Hepatocyte (in vitro differentiated cells): ENCODE measurements around the gene P2RX1. TPM values are rescaled to one million over a fixed set of nuclear protein-coding genes. Genes with fewer than 3 reads are reported as not detected.

Source experiments
- DNase-seq: peaks from one replicate; pipeline ENCODE4 v3.0.0-alpha.2; 2016; ENCODE audit warnings: low spot score
- H2AFZ ChIP-seq: fragments of 200-600 bp; sonication (generic); 2 replicates; pipeline ENCODE4 v1.6.0; 2016; ENCODE audit warnings: antibody characterized with exemption, mild to moderate bottlenecking
- H3K27ac ChIP-seq: fragments of 200-600 bp; sonication (generic); 2 replicates; pipeline ENCODE4 v1.5.1; 2016; ENCODE audit warnings: mild to moderate bottlenecking
- H3K27me3 ChIP-seq: fragments of 200-600 bp; sonication (generic); 2 replicates; pipeline ENCODE4 v1.6.1; 2016
- H3K36me3 ChIP-seq: fragments of 200-600 bp; sonication (generic); replicated peaks from 2 replicates; pipeline ENCODE4 v1.5.1; 2016; ENCODE audit warnings: low read depth; ENCODE audit not compliant: insufficient read depth
- H3K4me1 ChIP-seq: fragments of 200-600 bp; sonication (generic); 2 replicates; pipeline ENCODE4 v1.5.1; 2016; ENCODE audit warnings: mild to moderate bottlenecking, moderate library complexity; ENCODE audit not compliant: insufficient read depth
- H3K4me2 ChIP-seq: fragments of 200-600 bp; sonication (generic); 2 replicates; pipeline ENCODE4 v1.6.0; 2016
- H3K4me3 ChIP-seq: fragments of 200-600 bp; sonication (generic); 2 replicates; pipeline ENCODE4 v1.5.1; 2016; ENCODE audit warnings: mild to moderate bottlenecking
- H3K79me2 ChIP-seq: fragments of 200-600 bp; sonication (generic); 2 replicates; pipeline ENCODE4 v1.6.0; 2017; ENCODE audit warnings: mild to moderate bottlenecking
- H3K9me2 ChIP-seq: fragments of 200-600 bp; sonication (generic); replicated peaks from 2 replicates; pipeline ENCODE4 v1.6.0; 2017; ENCODE audit warnings: mild to moderate bottlenecking; ENCODE audit not compliant: insufficient read depth
- H3K9me3 ChIP-seq: fragments of 200-600 bp; sonication (generic); 2 replicates; pipeline ENCODE4 v1.5.1; 2016; ENCODE audit warnings: low read depth, mild to moderate bottlenecking
- H4K20me1 ChIP-seq: fragments of 200-600 bp; sonication (generic); 2 replicates; pipeline ENCODE4 v1.6.0; 2016; ENCODE audit warnings: mild to moderate bottlenecking; ENCODE audit not compliant: insufficient read depth, poor library complexity, severe bottlenecking
- CTCF ChIP-seq: fragments of 200-600 bp; sonication (generic); IDR thresholded peaks from 2 replicates; pipeline ENCODE4 v1.5.1; 2016; ENCODE audit warnings: antibody characterized with exemption, mild to moderate bottlenecking; ENCODE audit not compliant: poor library complexity
- EZH2 ChIP-seq: fragments of 200-600 bp; sonication (generic); IDR thresholded peaks from 2 replicates; pipeline ENCODE4 v1.6.1; 2016; ENCODE audit warnings: antibody characterized with exemption, mild to moderate bottlenecking, borderline replicate concordance
- EZH2phosphoT487 ChIP-seq: fragments of 200-600 bp; sonication (generic); IDR thresholded peaks from one replicate; pipeline ENCODE4 v1.6.1; 2018; ENCODE audit warnings: antibody characterized with exemption, mild to moderate bottlenecking, low read depth, moderate library complexity; ENCODE audit not compliant: unreplicated experiment, severe bottlenecking
- WGBS: methylation state at CpG from one replicate; pipeline ENCODE4 v1.1.6; 2016; ENCODE audit warnings: low lambda C conversion rate; ENCODE audit errors: missing lambda C conversion rate; 5-methylcytosine and 5-hydroxymethylcytosine counted together
- polyA plus RNA-seq: library from polyadenylated mRNA; unstranded; fragments of >200 nt; fragmentation: Nextera tagmentation; extraction: Ambion mirVana; gene quantifications from 2 replicates; pipeline ENCODE4 v1.2.1, GENCODE V29; 2016
- total RNA-seq: library from RNA; depleted of rRNA; stranded (reverse); fragments of >200 nt; gene quantifications from 2 replicates; pipeline ENCODE4 v1.2.3, GENCODE V29; 2014

P2RX1 gene
- total and polyA plus RNA-seq, 2 experiments from 2014 or later: 0.50 to 1.8 TPM

- no peak overlapping the region for H3K4me2 ChIP-seq
- WGBS: 93% methylated on average over 7 of the region's 7 CpGs
These were observed 35.3 kb downstream of the P2RX1 start for GRCh38 chr17:3880983-3881382.

DNA sequence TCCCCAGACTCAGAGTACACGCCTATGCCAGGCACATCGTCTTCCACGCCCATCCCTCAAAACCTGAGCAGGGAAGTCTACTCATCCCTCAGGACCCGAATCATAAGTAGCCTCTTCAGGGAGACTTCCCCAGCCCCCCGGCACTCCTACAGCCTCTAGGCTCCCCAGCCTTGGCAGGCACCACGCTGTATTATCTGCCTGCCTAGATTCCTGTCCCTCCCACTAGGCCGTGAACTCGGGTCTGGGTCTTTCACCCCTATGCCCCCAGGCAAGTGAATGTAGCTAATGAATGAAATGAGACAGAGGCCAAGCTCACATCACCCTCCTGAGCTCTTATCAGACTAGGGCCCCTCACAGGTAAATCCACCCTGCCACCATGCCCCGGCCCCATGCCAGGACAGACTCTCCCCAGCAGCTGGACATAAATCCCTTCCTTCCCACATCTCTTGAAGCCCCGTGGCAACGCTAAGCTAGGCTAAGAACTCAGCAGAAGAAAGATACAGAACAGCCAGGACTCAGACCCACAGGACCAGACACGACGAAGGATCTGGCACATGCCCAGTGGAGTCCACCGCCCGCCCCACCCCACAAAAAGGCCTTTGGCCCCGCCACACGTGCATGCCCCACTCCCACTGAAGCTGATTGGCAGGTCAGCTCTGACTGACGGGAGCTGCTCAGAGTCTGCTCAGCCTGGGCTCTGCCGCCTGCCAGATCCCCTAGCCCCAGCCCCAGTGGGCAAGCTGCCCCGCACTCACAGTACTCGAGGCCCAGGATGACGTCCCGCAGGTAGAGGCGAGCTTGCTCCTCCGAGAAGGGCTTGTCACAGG lies 36.5 kb downstream of the P2RX1 start:
- WGBS: 56% methylated on average over 25 of the region's 25 CpGs
- H3K27ac ChIP-seq: peak overlapping the region; percentile 88
- H2AFZ ChIP-seq: no peak overlapping the region

More at GRCh38 chr17:3880983-3881382, 35.3 kb downstream of the P2RX1 start:
- DNase-seq: no peak
- Histone ChIP-seq H3K27ac (no peak overlapping the region), H2AFZ (no peak overlapping the region), H3K9me2 (no peaks in the 10 kb centered on the region), H3K4me1 (peaks cover 11% of the 10 kb centered on the region), H3K4me3 (no peak overlapping the region), H3K36me3 (no peaks in the 10 kb centered on the region), H3K27me3 (no peaks in the 10 kb centered on the region), H3K9me3 (no peaks in the 10 kb centered on the region), H3K79me2 (no peaks in the 10 kb centered on the region), H4K20me1 (no peaks in the 10 kb centered on the region)
- TF ChIP-seq CTCF (no peak), EZH2 (no peak), EZH2phosphoT487 (no peak)

DNA sequence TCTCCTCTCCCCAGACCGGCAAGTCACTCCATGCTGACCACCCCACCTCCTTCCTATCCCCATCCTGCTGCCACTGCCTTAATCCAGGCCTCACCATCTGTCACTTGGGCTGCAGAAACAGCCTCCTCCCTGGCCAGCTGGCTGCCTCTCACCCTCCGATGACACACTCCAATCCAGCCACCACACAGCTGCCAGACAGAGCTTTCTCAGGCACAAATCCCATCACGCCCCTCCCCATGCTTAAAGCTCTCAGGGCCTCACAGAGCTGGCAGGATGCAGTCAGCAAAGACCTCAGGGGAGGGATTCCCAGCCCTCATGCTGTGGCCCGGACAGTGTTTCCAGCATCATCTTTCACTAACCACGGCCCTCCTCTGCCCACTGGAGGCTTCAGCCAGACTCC lies 37.1 kb downstream of the P2RX1 start:
- no peaks in the 10 kb centered on the region for H3K27me3 ChIP-seq
- H3K9me3 ChIP-seq: no peaks in the 10 kb centered on the region
- no peak overlapping the region for H2AFZ ChIP-seq
- H3K9me2 ChIP-seq: no peaks in the 10 kb centered on the region
- H3K79me2 ChIP-seq: no peaks in the 10 kb centered on the region
- peak overlapping the region; percentile 88 for H3K27ac ChIP-seq
- TF ChIP-seq CTCF (no peak), EZH2phosphoT487 (no peak), EZH2 (no peak)
- H3K36me3 ChIP-seq: no peaks in the 10 kb centered on the region
- 54% methylated on average over 5 of the region's 5 CpGs for WGBS
- no peak overlapping the region for H3K4me3 ChIP-seq
- peak; percentile 70 for DNase-seq
- H4K20me1 ChIP-seq: no peaks in the 10 kb centered on the region
- H3K4me2 ChIP-seq: peak overlapping the region; percentile 56
- peaks cover 11% of the 10 kb centered on the region for H3K4me1 ChIP-seq

More for the DNA sequence above, 36.5 kb downstream of the P2RX1 start:
- Histone ChIP-seq H3K36me3 (no peaks in the 10 kb centered on the region), H3K4me1 (peaks cover 11% of the 10 kb centered on the region), H3K79me2 (no peaks in the 10 kb centered on the region), H3K9me2 (no peaks in the 10 kb centered on the region), H4K20me1 (no peaks in the 10 kb centered on the region), H3K4me2 (peak overlapping the region; percentile 56), H3K9me3 (no peaks in the 10 kb centered on the region), H3K4me3 (no peak overlapping the region), H3K27me3 (no peaks in the 10 kb centered on the region)
- DNase-seq: peak; percentile 68
- TF ChIP-seq CTCF (no peak), EZH2 (no peak), EZH2phosphoT487 (no peak)
